ENCODE data around the gene DIPK1C. TPM values are rescaled to one million over a fixed set of nuclear protein-coding genes. Genes with fewer than 3 reads are reported as not detected.

DIPK1C gene
- total RNA-seq, 1 experiment from 2014 or later, result not detected

DNA sequence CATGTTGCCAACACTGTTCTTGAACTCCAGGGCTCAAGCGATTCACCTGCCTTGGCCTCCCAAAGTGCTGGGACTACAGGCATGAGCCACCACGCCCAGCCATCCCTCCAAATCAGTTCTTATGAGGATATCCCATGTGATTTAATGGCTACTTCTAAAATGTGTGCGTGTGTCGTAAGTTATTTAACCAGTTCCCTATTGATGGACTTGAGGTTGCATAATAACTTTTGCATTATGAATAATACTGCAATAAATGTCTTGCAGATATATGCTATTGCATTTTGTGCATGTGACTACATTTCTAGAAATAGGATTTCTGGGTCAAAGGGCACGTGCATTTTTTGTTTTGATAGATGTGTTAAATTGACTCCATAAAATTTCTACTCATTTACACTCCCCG, 19.0 kb downstream of the DIPK1C start:
- H3K4me2 ChIP-seq (ENCODE audit: low read length), result no peak overlapping the region
- H3K27me3 ChIP-seq (ENCODE audit: insufficient read depth, low read length), result peaks cover 13% of the 10 kb centered on the region; the same call in 1 of the 2 replicates
- H4K20me1 ChIP-seq (ENCODE audit: insufficient read depth), result no peaks in the 10 kb centered on the region
- no TSS peak for BruUV-seq (replicated peaks)
- intact Hi-C loops (cut with micrococcal nuclease), result no loop called here
- H3K36me3 ChIP-seq (ENCODE audit: control insufficient read depth in 1 of 2, insufficient read depth in 2 of 2, low read length in 2 of 2), result no peaks in the 10 kb centered on the region
- H3K4me3 ChIP-seq (replicated peaks in 1 of 2; ENCODE audit: low read depth in 1 of 2, low read length in 2 of 2), result no peak overlapping the region
- ChIA-PET POLR2A (no interaction called here), CTCF (no interaction called here), RAD21 (ENCODE audit: low non-redundant PET in 1 of 2, low total read pairs in 2 of 2, uncharacterized antibody in 2 of 2, unreplicated experiment in 2 of 2) (no interaction called here)
- no peak overlapping the region for H2AFZ ChIP-seq (ENCODE audit: low read depth, low read length, poor library complexity, severe bottlenecking)
- DNase-seq (ENCODE audit: low read depth, low spot score) (no peak), ATAC-seq (no peak)
- TF ChIP-seq SIN3A (IDR thresholded peaks at IDR 0.05; ENCODE audit: low read depth) (no peak), CTCF (IDR thresholded peaks at IDR 0.05 in 2 of 3, conservative IDR thresholded peaks at IDR 0.05 in 1 of 3; ENCODE audit: borderline replicate concordance in 1 of 3, insufficient read depth in 1 of 3, low read depth in 2 of 3, low read length in 2 of 3) (no peak), CEBPB (IDR thresholded peaks at IDR 0.05; ENCODE audit: low read depth) (no peak), SP1 (IDR thresholded peaks at IDR 0.05; ENCODE audit: low read depth) (no peak), EZH2 (IDR thresholded peaks at IDR 0.05) (no peak), SRF (IDR thresholded peaks at IDR 0.05; ENCODE audit: low read depth) (no peak), ZFX (IDR thresholded peaks at IDR 0.05) (no peak), FOSL1 (IDR thresholded peaks at IDR 0.05; ENCODE audit: low read depth) (no peak), ZNF274 (IDR thresholded peaks at IDR 0.05; ENCODE audit: low read depth, low read length) (no peak), POLR2AphosphoS5 (IDR thresholded peaks at IDR 0.05; ENCODE audit: low read depth, low read length) (no peak), EZH2phosphoT487 (IDR thresholded peaks at IDR 0.05; ENCODE audit: borderline replicate concordance) (no peak), RAD21 (IDR thresholded peaks at IDR 0.05; ENCODE audit: low read depth) (no peak)
- no peak overlapping the region for H3K27ac ChIP-seq (ENCODE audit: low read depth, low read length)
- H3K79me2 ChIP-seq (ENCODE audit: insufficient read depth, low read length), result no peaks in the 10 kb centered on the region
- H3K9me2 ChIP-seq (ENCODE audit: insufficient read depth), result no peaks in the 10 kb centered on the region
- H3K4me1 ChIP-seq (ENCODE audit: control insufficient read depth in 1 of 2, insufficient read depth in 2 of 2, low read length in 2 of 2), result no peaks in the 10 kb centered on the region
- H3K9me3 ChIP-seq (ENCODE audit: control insufficient read depth in 1 of 2, insufficient read depth in 1 of 2, low read depth in 1 of 2, low read length in 2 of 2), result no peaks in the 10 kb centered on the region
- H3K9ac ChIP-seq (ENCODE audit: low read length), result no peak overlapping the region
